NCI-H187 treated with DMSO at 0.1 percent for 48 hours (cell line): ENCODE results near the gene ZNF600.
"Not testable (repeated sequence)": the region's sequence is repeated elsewhere in the genome, so short reads cannot be mapped to it uniquely, and the experiment has no call there.

ENCODE experiments used
- DNase-seq: peaks from one replicate; lab custom pipeline; 2025; lab: John Stamatoyannopoulos, UW

The ZNF600 gene

DNA sequence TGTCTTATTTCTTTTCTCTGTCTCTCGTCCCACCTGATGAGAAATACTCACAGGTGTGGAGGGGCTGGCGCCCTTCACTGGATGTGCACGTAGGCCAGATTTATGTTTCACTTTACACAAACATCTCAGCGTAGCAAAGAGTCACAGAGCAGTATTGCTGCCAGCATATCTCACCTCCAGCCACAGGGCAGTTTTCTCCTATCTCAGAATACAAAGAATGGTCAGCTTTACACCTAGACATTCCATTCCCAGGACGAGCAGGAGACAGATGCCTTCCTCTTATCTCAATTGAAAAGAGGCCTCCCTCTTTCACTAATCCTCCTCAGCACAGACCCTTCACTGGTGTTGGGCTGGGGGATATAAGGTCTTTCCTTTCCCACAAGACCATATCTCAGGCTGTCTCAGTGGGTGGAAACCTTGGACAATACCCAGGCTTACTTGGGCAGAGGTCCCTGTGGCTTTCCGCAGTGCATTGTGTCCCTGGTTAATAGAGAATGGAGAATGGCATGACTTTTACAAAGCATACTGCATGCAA is 44.6 kb downstream of the ZNF600 start:
- no peak for DNase-seq

DNA sequence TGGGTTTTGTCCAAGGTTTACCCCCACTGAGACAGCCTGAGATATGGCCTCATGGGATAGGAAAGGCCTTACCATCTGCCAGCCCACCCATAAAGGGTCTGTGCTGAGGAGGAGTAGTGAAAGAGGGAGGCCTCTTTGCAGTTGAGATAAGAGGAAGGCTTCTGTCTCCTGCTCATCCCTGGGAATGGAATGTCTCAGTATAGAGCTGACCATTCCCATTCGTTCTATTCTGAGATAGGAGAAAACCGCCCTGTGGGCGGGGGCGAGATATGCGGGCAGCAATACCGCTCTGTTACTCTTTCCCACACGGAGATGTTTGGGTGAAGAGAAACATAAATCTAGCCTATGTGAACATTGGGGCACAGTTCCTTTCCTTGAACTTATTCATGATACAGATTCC is 45.2 kb downstream of the ZNF600 start:
- DNase-seq, result not testable (repeated sequence)

DNA sequence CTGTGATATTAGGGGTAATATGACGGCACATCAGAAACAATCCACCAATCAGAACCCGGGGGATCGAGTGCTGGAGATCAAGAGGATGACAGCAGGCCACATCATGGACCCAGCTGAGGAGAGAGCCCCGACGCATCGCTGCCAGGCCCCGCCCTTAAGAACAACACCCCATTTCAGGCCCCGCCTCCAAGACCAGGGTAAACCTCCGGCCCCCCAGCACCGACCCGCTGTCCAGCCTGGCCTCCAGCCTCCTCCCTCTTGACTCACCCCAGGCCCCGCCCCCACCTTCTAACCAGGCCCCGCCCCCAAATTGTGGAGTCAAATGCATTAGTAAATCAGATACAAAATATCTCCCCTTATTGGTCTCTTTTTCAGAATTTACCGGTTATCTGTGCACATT is 47.0 kb downstream of the ZNF600 start:
- DNase-seq, result no peak

DNA sequence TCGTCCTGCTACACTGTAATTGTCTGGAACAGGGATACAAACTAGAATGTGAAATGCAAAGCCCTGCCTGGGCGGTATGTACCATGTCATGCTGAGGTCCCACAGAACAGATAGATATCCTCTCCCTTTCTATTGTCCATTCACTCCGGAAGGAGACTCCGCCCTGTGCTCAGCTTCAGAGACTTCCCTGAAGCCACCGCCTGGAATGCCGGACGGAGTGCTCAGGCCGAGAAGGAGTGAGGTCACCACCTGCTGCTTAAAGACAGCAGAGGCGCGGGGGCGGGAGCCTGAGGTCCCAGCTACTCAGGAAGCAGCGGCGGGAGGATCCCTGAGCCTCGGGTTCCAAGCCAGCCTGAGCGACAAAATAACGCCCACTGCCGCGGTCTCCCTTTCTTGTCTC is 50.9 kb downstream of the ZNF600 start:
- no peak for DNase-seq

DNA sequence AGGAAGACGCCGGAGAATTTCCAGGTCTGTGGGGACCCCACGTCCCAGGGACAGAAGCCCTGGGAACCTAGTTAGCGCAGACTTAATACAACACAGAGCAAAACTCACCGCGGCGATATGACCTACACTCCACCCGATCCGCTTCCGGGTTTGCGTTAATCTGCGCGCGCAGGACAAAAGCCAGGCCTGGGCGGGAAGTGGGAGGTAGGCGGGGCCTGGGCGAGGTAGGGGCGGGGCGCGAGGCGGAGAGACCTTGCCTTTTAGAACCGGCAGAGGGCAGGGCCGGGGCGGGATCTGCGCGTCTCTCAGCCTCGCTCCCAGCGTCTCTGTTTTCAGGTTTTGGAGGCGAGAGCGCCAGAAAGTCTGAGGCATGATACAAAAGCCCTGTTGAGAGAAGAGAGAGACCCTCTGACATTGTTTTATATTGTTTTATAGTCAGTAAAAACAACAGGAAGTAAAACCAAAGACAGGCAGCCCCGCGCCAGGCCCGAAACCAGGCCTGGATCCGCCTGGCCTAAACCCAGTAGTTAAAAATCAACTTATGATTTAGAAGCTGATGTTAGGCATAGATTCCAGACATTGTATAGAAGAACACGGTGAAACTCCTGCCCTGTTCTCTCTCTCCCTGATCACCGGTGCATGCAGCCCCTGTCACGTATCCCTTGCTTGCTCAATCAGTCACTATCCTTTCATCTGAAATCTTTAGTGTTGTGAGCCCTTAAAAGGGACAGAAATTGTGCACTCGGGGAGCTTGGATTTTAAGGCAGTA is 51.5 kb downstream of the ZNF600 start, which contains the start of gene ZNF611:
Gene ZNF611, minus strand, starts transcription at position 152 of the 769 bp plus-strand sequence. CDS start 19,150 bp downstream, outside the sequence.
- DNase-seq, result peak; percentile 79

DNA sequence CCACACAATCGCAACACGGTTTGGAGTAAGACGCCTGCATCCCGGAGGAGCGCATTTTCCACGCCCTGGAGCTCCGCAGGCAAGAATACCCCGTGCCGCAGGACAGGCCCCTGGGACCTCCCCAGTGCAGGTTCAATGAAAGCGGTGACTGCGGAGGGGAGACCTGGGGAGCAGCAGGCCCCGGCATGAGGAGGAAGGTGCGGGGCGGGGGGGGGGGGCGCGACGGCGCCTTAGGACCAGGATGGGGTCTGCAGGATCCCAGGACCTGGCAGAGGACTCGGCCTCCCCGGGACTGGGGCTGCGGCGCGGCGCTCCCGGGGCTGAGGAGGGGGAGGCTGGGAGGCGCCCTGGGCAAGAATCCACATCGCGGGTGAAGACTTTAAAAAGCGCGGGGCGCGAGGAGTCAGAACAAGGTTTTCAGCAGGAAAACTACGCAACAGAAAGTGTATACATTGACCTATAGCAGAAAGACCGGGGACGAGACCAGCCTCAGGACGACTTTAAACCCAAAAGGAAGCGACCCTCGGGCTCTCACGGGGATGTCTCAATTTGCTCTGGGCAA is 52.2 kb downstream of the ZNF600 start:
- no peak for DNase-seq

DNA sequence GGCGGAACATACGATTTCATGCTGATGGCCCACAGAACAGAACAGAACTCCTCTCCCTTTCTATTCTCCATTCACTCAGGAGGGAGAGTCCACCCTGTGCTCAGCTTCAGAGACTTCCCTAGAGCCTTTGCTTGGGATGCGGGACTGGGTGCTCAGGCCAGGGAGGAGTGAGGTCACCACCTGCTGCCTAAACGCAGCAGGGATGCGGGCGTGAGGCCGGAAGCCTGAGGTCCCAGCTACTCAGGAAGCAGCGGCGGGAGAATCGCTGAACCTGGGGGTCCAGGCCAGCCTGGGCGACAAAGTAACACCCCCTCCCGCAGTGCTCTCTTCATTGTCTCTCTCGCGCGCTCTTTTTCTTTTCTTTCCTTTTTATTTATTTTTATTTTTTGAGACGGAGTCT is 60.5 kb downstream of the ZNF600 start:
- not testable (repeated sequence) for DNase-seq

DNA sequence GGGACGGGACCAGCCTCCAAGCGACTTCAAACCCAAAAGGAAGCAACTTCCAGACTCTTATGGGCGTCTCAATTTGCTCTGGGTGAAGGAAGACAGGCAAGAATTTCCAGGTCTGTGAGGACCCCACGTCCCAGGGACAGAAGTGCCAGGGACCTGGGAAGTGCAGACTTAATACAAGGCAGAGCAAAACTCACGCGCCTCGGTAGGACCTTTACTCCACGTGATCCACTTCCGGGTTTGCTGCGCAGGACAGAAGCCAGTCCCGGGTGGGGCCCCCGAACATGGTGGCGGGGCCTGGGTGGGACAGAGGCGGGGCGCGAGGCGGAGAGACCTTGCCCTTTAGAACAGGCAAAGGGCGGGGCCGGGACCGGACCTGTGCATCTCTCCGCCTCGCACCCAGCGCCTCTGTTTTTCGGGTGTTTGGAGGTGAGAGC is 61.0 kb downstream of the ZNF600 start:
- no peak for DNase-seq

DNA sequence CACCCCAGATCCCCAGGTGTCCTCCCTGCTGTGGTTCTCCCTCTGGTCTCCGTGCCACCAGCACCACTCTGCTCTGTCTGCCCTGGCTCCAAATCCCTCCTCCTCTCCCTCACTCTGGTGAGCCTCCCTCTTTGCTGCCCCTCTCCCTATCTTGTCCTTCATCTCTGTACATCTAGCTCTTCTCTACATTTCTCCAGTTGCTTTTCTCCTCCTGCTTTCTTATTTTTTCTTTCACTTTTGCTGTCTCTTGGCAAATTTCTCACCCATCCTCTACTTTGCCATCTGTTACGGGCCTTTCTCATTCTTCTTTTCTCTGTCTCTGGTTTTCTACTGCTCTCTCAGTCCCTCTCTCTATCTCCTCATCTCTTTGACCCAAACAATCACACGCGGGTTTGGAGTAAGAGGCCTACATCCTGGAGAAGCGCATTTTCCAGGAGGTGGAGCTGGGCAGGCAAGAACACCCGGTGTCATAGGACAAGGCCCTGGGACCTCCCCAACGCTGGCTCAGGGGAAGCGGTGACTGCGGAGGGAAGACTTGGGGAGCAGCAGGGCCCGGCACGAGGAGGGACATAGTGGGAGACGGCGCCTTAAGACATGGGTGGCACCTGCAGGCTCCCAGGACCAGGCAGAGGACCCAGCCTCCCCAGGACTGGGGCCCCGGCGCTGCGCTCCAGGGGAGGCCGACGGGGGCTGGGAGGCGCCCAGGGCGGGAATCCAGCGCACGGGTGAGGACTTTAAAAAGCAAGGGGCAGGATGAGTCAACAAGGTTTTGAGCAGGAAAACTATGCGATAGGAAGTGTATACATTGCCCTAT is 61.7 kb downstream of the ZNF600 start:
- DNase-seq, result no peak

DNA sequence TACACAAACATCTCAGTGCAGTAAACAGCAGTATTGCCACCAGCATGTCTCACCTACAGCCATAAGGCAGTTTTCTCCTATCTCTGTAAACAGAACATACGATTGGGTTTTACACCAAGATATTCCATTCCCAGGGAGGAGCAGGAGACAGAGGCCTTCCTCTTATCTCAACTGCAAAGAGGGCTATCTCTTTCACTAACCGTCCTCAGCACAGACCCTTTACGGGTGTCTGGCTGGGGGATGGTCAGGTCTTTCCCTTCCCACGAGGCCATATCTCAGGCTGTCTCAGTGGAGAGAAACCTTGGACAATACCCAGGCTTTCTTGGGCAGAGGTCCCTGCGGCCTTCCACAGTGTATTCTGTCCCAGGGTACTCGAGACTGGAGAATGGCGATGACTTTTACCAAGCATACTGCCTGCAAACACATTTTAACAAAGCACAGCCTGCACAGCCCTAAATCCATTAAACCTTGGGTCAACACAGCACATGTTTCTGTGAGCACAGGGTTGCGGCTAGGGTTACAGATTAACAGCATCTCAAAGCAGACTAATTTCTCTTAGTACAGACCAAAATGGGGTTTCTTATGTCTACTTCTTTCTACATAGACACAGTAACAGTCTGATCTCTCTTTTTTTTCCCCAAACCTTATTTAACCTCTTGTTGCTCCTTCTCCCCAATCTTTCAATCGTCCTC is 62.5 kb downstream of the ZNF600 start:
- not testable (repeated sequence) for DNase-seq

DNA sequence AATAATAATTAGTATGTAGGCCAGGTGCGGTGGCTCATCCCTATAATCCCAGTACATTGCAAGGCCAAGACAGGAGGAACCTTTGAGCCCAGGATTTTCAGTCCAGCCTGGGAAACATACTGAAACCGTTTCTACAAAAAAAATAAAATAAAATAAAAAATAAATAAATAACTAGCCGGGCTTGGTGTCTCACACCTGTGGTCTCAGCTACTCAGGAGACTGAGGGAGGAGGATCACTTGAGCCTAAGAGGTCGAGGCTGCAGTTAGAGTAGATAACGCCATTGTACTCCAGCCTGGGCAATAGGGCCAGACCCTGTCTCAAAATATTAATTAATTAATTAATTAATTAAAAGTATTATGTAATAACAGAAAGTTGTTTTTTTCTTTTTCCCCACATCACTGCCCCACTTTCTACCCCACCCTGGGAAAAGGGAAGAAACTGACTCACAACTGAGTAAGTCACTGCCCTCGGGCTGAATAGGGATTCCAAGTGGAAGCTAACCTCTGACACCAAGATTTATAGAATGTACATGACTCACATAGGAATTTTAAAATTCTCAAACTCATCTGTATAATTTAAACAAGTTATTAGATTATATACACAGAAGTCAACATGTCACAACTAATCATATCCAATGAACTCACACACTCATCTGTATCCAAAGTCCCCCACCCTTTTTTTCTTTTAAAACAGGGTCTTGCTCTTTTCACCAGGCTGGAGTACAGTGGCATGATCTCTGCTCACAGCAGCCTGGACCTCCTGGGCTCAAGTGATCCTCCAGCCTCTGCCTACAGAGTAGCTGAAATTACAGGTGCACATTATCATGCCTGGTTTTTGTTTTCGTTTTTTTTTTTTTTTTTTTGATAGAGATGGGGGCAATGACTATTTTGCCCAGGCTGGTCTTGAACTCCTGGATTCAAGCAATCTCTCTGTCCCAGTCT is 64.3 kb downstream of the ZNF600 start:
- no peak for DNase-seq

DNA sequence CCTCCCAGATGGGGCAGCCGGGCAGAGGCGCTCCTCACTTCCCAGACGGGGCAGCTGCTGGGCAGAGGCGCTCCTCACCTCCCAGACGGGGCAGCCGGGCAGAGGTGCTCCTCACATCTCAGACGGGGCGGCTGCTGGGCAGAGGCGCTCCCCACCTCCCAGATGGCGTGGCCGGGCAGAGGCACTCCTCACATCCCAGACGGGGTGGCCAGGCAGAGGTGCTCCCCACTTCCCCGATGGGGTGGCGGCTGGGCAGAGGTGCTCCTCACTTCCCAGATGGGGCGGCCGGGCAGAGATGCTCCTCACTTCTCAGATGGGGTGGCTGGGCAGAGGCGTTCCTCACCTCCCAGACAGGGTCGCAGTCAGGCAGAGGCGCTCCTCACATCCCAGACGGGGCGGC is 66.0 kb downstream of the ZNF600 start:
- DNase-seq, result not testable (repeated sequence)

DNA sequence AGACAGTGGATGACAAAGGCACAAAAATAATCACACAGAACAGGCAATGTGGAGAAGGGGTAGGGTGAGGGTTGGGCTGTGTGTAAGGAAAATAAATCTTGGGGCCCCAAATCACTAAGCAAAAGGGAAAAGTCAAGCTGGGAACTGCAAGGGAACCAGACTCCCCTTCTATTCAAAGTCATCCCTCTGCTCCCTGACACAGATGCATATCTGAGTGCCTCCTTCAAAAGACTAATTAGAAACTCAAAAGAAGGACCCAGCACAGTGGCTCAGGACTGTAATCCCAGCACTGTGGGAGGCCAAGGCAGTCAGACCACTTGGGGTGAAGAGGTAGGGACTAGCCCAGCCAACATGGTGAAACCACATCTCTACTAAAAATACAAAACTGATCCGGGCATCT is 70.1 kb downstream of the ZNF600 start:
- no peak for DNase-seq

DNA sequence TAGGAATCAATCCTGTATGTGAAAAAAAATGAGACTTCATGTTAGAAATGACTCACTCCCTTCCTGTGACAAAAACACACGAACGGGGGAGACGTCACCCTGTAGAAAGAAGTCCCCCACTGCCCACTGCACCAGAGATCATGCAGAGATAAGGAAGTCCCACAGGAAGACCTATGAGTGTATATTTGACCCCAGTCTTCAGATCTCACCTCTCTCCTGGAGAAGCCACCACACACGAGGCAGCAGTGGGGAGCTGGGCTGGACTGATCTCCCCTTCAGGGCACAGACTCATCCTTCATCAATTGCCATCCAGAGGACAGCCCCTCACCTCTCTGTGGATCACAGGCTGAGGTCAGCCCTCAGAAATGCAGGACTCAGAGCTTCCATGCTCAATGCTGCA is 70.7 kb downstream of the ZNF600 start:
- DNase-seq, result not testable (repeated sequence)

DNA sequence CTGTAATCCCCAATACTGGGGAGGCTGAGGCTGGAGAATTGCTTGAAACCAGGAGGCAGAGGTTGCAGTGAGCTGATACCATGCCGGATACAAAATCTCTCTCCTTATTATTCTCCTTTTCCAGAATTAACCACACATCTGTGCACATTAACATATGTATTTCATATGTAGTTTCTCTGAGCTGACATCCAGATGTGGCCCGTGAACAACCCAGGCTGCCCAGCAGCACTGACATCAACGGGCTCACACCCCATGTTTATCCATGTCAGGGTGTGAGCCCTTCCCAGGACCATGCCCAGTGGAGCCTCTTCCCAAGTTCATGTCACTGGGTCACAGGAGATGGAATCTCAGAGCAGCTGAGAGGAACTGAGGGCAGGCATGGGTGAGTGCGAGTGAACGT is 71.3 kb downstream of the ZNF600 start:
- not testable (repeated sequence) for DNase-seq
